ENCODE results near the gene VSIR. TPM values are rescaled to one million over a fixed set of nuclear protein-coding genes. Genes with fewer than 3 reads are reported as not detected.

Gene VSIR
- total and polyA plus RNA-seq, 9 of the 15 experiments (the other 6 are each of a cell fraction or from before 2014, with no cell fraction given), result 0.14 to 20.5 (median 9.3) TPM

DNA sequence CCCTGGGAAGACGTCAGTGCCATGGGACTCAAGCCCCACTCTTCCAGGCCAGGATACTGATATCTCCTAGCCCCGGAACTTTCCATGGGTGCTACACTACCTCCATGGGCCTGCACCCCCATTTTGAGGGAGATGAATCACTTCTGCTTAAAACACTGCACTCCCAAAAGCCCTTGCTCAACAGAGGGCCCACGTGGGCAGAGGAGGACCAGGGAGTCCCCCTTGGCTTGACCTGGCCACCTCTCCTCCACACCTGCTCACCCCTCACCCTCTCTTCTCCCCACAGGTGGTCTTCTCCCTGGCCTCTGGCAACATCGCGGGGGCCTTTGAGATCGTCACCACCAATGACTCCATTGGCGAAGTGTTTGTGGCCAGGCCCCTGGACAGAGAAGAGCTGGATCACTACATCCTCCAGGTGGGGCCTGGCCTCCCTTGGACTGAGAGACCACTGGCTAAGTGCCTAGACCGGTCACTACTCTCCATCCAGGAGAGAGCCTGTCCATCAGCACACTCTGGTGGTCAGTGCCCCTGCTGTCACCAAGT lies 33.9 kb downstream of the VSIR start (continued):
- TF ChIP-seq, protein P1, sequence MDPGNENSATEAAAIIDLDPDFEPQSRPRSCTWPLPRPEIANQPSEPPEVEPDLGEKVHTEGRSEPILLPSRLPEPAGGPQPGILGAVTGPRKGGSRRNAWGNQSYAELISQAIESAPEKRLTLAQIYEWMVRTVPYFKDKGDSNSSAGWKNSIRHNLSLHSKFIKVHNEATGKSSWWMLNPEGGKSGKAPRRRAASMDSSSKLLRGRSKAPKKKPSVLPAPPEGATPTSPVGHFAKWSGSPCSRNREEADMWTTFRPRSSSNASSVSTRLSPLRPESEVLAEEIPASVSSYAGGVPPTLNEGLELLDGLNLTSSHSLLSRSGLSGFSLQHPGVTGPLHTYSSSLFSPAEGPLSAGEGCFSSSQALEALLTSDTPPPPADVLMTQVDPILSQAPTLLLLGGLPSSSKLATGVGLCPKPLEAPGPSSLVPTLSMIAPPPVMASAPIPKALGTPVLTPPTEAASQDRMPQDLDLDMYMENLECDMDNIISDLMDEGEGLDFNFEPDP (CRISPR knock-in tag; IDR thresholded peaks at IDR 0.05), result no peak

DNA sequence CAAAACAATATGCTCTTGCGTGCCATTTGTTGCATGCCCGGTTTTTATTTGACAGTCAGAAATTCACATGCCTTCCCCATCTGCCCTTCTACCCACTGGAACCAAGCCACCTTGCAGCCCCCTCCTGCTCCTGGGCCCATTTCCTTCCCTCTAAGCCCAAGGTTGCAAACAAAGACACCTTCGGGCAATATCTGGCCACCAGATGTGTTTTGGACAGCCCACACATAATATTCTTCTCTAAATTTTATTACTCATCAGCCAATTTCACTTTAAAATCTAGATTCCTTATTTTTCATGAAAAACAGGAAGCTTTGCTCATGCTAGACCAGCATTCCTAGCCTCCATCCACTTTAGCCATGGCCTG lies 35.5 kb downstream of the VSIR start:
- CTCF ChIA-PET (ENCODE audit: low intra/inter-chr PET ratio), result no interaction called here
- Histone ChIP-seq H3K27ac (ENCODE audit: extremely low read depth, low read depth, low read length) (no peak overlapping the region), H3K36me3 (ENCODE audit: control insufficient read depth, insufficient read depth, low read length) (no peaks in the 10 kb centered on the region), H2AFZ (ENCODE audit: low read depth, low read length) (no peak overlapping the region), H3K79me2 (ENCODE audit: control insufficient read depth, insufficient read depth, low read length) (no peaks in the 10 kb centered on the region), H4K20me1 (replicated peaks; ENCODE audit: control insufficient read depth, insufficient read depth, low read length) (no peaks in the 10 kb centered on the region), H3K9ac (ENCODE audit: insufficient read depth in 1 of 2, low read depth in 2 of 2, low read length in 2 of 2) (no peak overlapping the region), H3K9me1 (ENCODE audit: control insufficient read depth, insufficient read depth, low read length) (no peaks in the 10 kb centered on the region), H3K4me1 (replicated peaks in 1 of 2; ENCODE audit: control insufficient read depth in 2 of 2, insufficient read depth in 2 of 2, low read length in 2 of 2) (peaks cover 5 to 30% of the 10 kb centered on the region in 2 experiments; a peak in 4 of 5 replicates), H3K4me3 (no peak overlapping the region), H3K27me3 (ENCODE audit: control insufficient read depth in 2 of 2, insufficient read depth in 2 of 2, low read length in 2 of 2) (no peaks in the 10 kb centered on the region), H3K9me3 (replicated peaks; ENCODE audit: control insufficient read depth, insufficient read depth, low read depth, low read length) (no peaks in the 10 kb centered on the region), H3K4me2 (ENCODE audit: insufficient read depth, low read length) (no peak overlapping the region)
- ATAC-seq (no peak), FAIRE-seq (no peak), DNase-seq (ENCODE audit: extremely low read depth in 1 of 4, low spot score in 3 of 4) (no peak)
- 49% methylated on average over 3 of the region's 3 CpGs for WGBS (ENCODE audit: insufficient coverage, low coverage, missing lambda C conversion rate)
- intact Hi-C loops (cut with micrococcal nuclease), result no loop called here
- in situ Hi-C loops (cut with MboI), result no loop called here
- BruUV-seq (replicated peaks), result no TSS peak
- TF ChIP-seq TCFL5 (CRISPR knock-in tag; conservative IDR thresholded peaks at IDR 0.05) (no peak), RHOXF2B (CRISPR knock-in tag; conservative IDR thresholded peaks at IDR 0.05) (no peak), XRCC5 (IDR thresholded peaks at IDR 0.05; ENCODE audit: low read depth, low read length) (no peak), KLF1 (tag; IDR thresholded peaks at IDR 0.05) (no peak), POLR2H (tag; IDR thresholded peaks at IDR 0.05; ENCODE audit: low read depth) (no peak), EWSR1 (IDR thresholded peaks at IDR 0.05; ENCODE audit: borderline replicate concordance, low read depth, partially characterized antibody) (no peak), SMC3 (conservative IDR thresholded peaks at IDR 0.05; ENCODE audit: insufficient read depth, low read depth, low read length) (no peak), ZNF263 (CRISPR knock-in tag; IDR thresholded peaks at IDR 0.05; ENCODE audit: borderline replicate concordance) (no peak), ZNF347 (CRISPR knock-in tag; IDR thresholded peaks at IDR 0.05; ENCODE audit: low read depth) (no peak), SMAD2 (IDR thresholded peaks at IDR 0.05; ENCODE audit: low read depth, low read length) (no peak), ZC3H11A (IDR thresholded peaks at IDR 0.05; ENCODE audit: low read depth, low read length) (no peak)
- TF ChIP-seq, protein P2, sequence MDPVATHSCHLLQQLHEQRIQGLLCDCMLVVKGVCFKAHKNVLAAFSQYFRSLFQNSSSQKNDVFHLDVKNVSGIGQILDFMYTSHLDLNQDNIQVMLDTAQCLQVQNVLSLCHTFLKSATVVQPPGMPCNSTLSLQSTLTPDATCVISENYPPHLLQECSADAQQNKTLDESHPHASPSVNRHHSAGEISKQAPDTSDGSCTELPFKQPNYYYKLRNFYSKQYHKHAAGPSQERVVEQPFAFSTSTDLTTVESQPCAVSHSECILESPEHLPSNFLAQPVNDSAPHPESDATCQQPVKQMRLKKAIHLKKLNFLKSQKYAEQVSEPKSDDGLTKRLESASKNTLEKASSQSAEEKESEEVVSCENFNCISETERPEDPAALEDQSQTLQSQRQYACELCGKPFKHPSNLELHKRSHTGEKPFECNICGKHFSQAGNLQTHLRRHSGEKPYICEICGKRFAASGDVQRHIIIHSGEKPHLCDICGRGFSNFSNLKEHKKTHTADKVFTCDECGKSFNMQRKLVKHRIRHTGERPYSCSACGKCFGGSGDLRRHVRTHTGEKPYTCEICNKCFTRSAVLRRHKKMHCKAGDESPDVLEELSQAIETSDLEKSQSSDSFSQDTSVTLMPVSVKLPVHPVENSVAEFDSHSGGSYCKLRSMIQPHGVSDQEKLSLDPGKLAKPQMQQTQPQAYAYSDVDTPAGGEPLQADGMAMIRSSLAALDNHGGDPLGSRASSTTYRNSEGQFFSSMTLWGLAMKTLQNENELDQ (CRISPR knock-in tag; IDR thresholded peaks at IDR 0.05; ENCODE audit: borderline replicate concordance), result no peak
- TF ChIP-seq, protein P3, sequence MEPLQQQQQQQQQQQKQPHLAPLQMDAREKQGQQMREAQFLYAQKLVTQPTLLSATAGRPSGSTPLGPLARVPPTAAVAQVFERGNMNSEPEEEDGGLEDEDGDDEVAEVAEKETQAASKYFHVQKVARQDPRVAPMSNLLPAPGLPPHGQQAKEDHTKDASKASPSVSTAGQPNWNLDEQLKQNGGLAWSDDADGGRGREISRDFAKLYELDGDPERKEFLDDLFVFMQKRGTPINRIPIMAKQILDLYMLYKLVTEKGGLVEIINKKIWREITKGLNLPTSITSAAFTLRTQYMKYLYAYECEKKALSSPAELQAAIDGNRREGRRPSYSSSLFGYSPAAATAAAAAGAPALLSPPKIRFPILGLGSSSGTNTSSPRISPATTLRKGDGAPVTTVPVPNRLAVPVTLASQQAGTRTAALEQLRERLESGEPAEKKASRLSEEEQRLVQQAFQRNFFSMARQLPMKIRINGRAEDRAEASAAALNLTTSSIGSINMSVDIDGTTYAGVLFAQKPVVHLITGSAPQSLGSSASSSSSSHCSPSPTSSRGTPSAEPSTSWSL (CRISPR knock-in tag; IDR thresholded peaks at IDR 0.05; ENCODE audit: borderline replicate concordance), result no peak
- TF ChIP-seq, protein P4, sequence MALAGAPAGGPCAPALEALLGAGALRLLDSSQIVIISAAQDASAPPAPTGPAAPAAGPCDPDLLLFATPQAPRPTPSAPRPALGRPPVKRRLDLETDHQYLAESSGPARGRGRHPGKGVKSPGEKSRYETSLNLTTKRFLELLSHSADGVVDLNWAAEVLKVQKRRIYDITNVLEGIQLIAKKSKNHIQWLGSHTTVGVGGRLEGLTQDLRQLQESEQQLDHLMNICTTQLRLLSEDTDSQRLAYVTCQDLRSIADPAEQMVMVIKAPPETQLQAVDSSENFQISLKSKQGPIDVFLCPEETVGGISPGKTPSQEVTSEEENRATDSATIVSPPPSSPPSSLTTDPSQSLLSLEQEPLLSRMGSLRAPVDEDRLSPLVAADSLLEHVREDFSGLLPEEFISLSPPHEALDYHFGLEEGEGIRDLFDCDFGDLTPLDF (CRISPR knock-in tag; IDR thresholded peaks at IDR 0.05), result no peak
- POLR2A ChIA-PET, result interaction anchor here (1.2 to 2.5 kb wide), 3 partner anchors 8 to 18 kb away, joined by 4 to 8 read pairs (median 5); no protein-coding TSS in a partner anchor
